ENCODE measurements around the gene PCYT1A. TPM values are rescaled to one million over a fixed set of nuclear protein-coding genes. Genes with fewer than 3 reads are reported as not detected.

PCYT1A gene
- total RNA-seq, 1 donor from 2014 or later = 55.7 TPM

GRCh38 chr3:196216681-196217211 lies 70.8 kb downstream of the PCYT1A start:
- Histone ChIP-seq H3K4me1 (no peaks in the 10 kb centered on the region), H3K4me3 (no peak overlapping the region)

GRCh38 chr3:196216089-196216564 lies 71.4 kb downstream of the PCYT1A start, which contains the start of gene SLC51A:
Gene SLC51A, plus strand, starts transcription at chr3:196216534. Its CDS starts 179 bp downstream, at chr3:196216713.
- Histone ChIP-seq H3K36me3 (no peaks in the 10 kb centered on the region), H3K27me3 (no peaks in the 10 kb centered on the region), H3K27ac (no peak within 1 kb of the TSS), H3K4me3 (no peak within 1 kb of the TSS), H3K4me1 (no peaks in the 10 kb centered on the region), H3K9me3 (no peaks in the 10 kb centered on the region)
- DNase-seq (ENCODE audit: extremely low spot score in 2 of 2) = no peak
- intact Hi-C loops (cut with DNase I) = no loop called here
- TF ChIP-seq POLR2AphosphoS5 (IDR thresholded peaks at IDR 0.05; ENCODE audit: insufficient read depth in 1 of 2, low read depth in 1 of 2) (no peak), CTCF (IDR thresholded peaks at IDR 0.05) (no peak), POLR2A (IDR thresholded peaks at IDR 0.05) (no peak)

More at GRCh38 chr3:196216681-196217211, 70.8 kb downstream of the PCYT1A start:
- no peaks in the 10 kb centered on the region for H3K36me3 ChIP-seq
- no peak for TF ChIP-seq POLR2AphosphoS5 (IDR thresholded peaks at IDR 0.05; ENCODE audit: insufficient read depth in 1 of 2, low read depth in 1 of 2)
- no peak for TF ChIP-seq CTCF (IDR thresholded peaks at IDR 0.05)
- TF ChIP-seq POLR2A (IDR thresholded peaks at IDR 0.05) = no peak
- no peak overlapping the region for H3K27ac ChIP-seq
- no peaks in the 10 kb centered on the region for H3K27me3 ChIP-seq
- no peak for DNase-seq (ENCODE audit: extremely low spot score in 2 of 2)
- no peaks in the 10 kb centered on the region for H3K9me3 ChIP-seq
- intact Hi-C loops (cut with DNase I) = no loop called here

GRCh38 chr3:196215493-196216020 lies 72.0 kb downstream of the PCYT1A start:
- Histone ChIP-seq H3K27ac (no peak overlapping the region), H3K4me1 (no peaks in the 10 kb centered on the region), H3K27me3 (no peaks in the 10 kb centered on the region), H3K36me3 (no peaks in the 10 kb centered on the region), H3K9me3 (no peaks in the 10 kb centered on the region), H3K4me3 (no peak overlapping the region)
- TF ChIP-seq CTCF (IDR thresholded peaks at IDR 0.05) (no peak), POLR2A (IDR thresholded peaks at IDR 0.05) (no peak)
- DNase-seq (ENCODE audit: extremely low spot score in 2 of 2) = no peak
- intact Hi-C loops (cut with DNase I) = no loop called here

GRCh38 chr3:196214783-196215441 lies 72.6 kb downstream of the PCYT1A start:
- Histone ChIP-seq H3K4me3 (no peak overlapping the region), H3K36me3 (no peaks in the 10 kb centered on the region), H3K27me3 (no peaks in the 10 kb centered on the region), H3K4me1 (no peaks in the 10 kb centered on the region), H3K27ac (no peak overlapping the region), H3K9me3 (no peaks in the 10 kb centered on the region)
- intact Hi-C loops (cut with DNase I) = no loop called here
- TF ChIP-seq CTCF (IDR thresholded peaks at IDR 0.05) = no peak
- TF ChIP-seq POLR2A (IDR thresholded peaks at IDR 0.05) = no peak
- no peak for TF ChIP-seq POLR2AphosphoS5 (IDR thresholded peaks at IDR 0.05; ENCODE audit: insufficient read depth in 1 of 2, low read depth in 1 of 2)
- DNase-seq (ENCODE audit: extremely low spot score in 2 of 2) = peak in 1 of 2 donors; percentile 95
